DND-41 (cell line): Measurements from ENCODE around the gene NPTN.

Experiments
- ATAC-seq: fragments of 200-7000 bp; cut with Tn5 transposase; 3 replicates; pipeline ENCODE4 v1.9.1; 2021; ENCODE audit warnings: low read depth; ENCODE audit not compliant: insufficient read depth
- DNase-seq: peaks from one replicate; pipeline ENCODE4 v3.0.0-alpha.2; 2020
- H2AFZ ChIP-seq: 2 replicates; pipeline ENCODE4 v1.6.0; 2012; ENCODE audit warnings: low read depth, low read length
- H3K27ac ChIP-seq: 2 replicates; pipeline ENCODE4 v1.5.1; 2012; ENCODE audit warnings: low read length, inconsistent platforms
- H3K27me3 ChIP-seq: fragments of 200-600 bp; sonication (generic); 2 replicates; pipeline ENCODE4 v1.6.0; 2012; ENCODE audit warnings: low read length, mild to moderate bottlenecking, inconsistent platforms; ENCODE audit not compliant: insufficient read depth, poor library complexity
- H3K36me3 ChIP-seq: 2 replicates; pipeline ENCODE4 v1.5.1; 2012; ENCODE audit warnings: low read length, inconsistent platforms; ENCODE audit not compliant: insufficient read depth
- H3K4me1 ChIP-seq: 2 replicates; pipeline ENCODE4 v1.5.1; 2012; ENCODE audit warnings: mild to moderate bottlenecking, low read length; ENCODE audit not compliant: insufficient read depth
- H3K4me2 ChIP-seq: 2 replicates; pipeline ENCODE4 v1.6.0; 2012; ENCODE audit warnings: mild to moderate bottlenecking, moderate library complexity, low read length, inconsistent platforms; ENCODE audit not compliant: insufficient read depth
- H3K4me3 ChIP-seq, 2 experiments: fragments of 200-600 bp in 1 of 2; shearing (Covaris generic) in 1 of 2; 2 replicates each; pipeline ENCODE4 v1.5.1; 2012 to 2016; ENCODE audit warnings: inconsistent platforms in 2 of 2, low read length in 2 of 2, mild to moderate bottlenecking in 2 of 2, low read depth in 1 of 2, moderate library complexity in 1 of 2
- H3K79me2 ChIP-seq: 2 replicates; pipeline ENCODE4 v1.6.0; 2012; ENCODE audit warnings: low read length, inconsistent platforms; ENCODE audit not compliant: insufficient read depth
- H3K9ac ChIP-seq: 2 replicates; pipeline ENCODE4 v1.6.0; 2012; ENCODE audit warnings: low read depth, mild to moderate bottlenecking, inconsistent platforms, low read length, moderate library complexity
- H3K9me3 ChIP-seq: 2 replicates; pipeline ENCODE4 v1.5.1; 2012; ENCODE audit warnings: low read length, moderate library complexity, mild to moderate bottlenecking, inconsistent platforms; ENCODE audit not compliant: insufficient read depth, severe bottlenecking
- H4K20me1 ChIP-seq: 2 replicates; pipeline ENCODE4 v1.6.0; 2012; ENCODE audit warnings: low read length; ENCODE audit not compliant: insufficient read depth
- EZH2 ChIP-seq: IDR thresholded peaks from 3 replicates; pipeline ENCODE4 v1.6.1; 2012; ENCODE audit warnings: borderline replicate concordance, low read depth, mild to moderate bottlenecking, moderate library complexity, low read length, inconsistent platforms; ENCODE audit not compliant: severe bottlenecking
- TF ChIP-seq, protein P1 (sequence below): IDR thresholded peaks from 2 replicates; pipeline ENCODE4 v1.5.1; 2012; ENCODE audit warnings: borderline replicate concordance, low read length, moderate library complexity, mild to moderate bottlenecking; ENCODE audit not compliant: poor library complexity, severe bottlenecking; ENCODE audit errors: extremely low read depth

NPTN gene

DNA sequence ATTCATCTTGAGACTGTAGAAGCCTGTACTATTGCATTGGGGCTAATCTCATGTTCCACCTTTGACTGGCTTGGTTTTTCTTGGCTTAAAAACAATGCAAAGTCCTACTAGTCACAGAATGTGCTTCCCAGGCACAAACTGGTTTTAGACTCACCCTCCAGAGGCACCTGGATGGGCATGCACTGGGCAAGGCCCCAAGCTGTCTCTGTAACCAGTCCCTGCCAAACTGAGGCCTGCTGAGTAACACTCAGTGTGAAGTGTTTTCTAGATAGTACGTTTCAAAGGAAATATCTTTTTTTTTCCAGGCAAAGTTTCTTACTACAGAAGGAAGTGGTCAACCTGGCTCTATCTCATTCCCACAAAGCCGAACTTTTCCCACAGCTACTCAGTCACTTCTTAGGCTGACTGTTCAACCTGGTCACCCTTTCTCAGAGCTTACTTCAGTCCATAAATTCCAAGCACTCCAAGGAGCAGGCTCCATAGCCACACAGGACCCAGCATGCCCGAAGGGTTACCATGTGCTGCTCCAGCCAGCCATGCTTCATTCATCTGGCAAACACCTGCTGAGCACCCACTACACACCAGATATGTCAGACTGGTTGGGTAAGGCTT, 57.4 kb downstream of the NPTN start:
- no peak for TF ChIP-seq EZH2
- TF ChIP-seq, protein P1, sequence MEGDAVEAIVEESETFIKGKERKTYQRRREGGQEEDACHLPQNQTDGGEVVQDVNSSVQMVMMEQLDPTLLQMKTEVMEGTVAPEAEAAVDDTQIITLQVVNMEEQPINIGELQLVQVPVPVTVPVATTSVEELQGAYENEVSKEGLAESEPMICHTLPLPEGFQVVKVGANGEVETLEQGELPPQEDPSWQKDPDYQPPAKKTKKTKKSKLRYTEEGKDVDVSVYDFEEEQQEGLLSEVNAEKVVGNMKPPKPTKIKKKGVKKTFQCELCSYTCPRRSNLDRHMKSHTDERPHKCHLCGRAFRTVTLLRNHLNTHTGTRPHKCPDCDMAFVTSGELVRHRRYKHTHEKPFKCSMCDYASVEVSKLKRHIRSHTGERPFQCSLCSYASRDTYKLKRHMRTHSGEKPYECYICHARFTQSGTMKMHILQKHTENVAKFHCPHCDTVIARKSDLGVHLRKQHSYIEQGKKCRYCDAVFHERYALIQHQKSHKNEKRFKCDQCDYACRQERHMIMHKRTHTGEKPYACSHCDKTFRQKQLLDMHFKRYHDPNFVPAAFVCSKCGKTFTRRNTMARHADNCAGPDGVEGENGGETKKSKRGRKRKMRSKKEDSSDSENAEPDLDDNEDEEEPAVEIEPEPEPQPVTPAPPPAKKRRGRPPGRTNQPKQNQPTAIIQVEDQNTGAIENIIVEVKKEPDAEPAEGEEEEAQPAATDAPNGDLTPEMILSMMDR, result no peak
- Histone ChIP-seq H3K79me2 (no peaks in the 10 kb centered on the region), H4K20me1 (no peaks in the 10 kb centered on the region), H3K27me3 (no peaks in the 10 kb centered on the region), H3K27ac (no peak overlapping the region), H3K9ac (no peak overlapping the region), H3K4me2 (no peak overlapping the region), H2AFZ (no peak overlapping the region), H3K36me3 (peaks cover 42% of the 10 kb centered on the region), H3K4me3 (no peak overlapping the region), H3K4me1 (no peaks in the 10 kb centered on the region), H3K9me3 (no peaks in the 10 kb centered on the region)
- no peak for ATAC-seq
- DNase-seq, result no peak

DNA sequence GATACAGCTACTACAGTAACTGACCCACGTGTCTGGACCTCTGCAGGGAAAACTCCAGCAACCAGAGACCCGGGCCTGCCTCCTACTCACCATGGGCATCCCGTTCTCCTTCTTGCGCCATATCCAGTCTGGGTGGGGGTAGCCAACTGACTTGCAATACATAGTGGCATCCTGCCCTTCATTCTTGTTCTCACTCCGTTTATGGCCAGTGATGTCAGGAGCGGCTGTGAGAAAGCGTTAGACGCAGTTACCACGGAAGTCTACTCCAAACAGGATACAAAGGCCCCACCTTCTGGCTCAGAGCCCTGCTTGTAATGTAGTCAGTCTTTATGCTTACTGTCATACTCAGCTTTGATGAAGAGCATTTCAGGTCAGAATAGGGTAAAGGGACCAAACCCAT, 59.6 kb downstream of the NPTN start:
- Histone ChIP-seq H3K9ac (no peak overlapping the region), H3K9me3 (no peaks in the 10 kb centered on the region), H3K27ac (no peak overlapping the region), H3K36me3 (peaks cover 60% of the 10 kb centered on the region), H3K4me3 (no peak overlapping the region), H3K79me2 (no peaks in the 10 kb centered on the region), H3K4me1 (no peaks in the 10 kb centered on the region), H3K27me3 (no peaks in the 10 kb centered on the region), H3K4me2 (no peak overlapping the region), H2AFZ (no peak overlapping the region), H4K20me1 (no peaks in the 10 kb centered on the region)
- no peak for ATAC-seq
- TF ChIP-seq EZH2, result no peak
- TF ChIP-seq, protein P1, result no peak
- no peak for DNase-seq

DNA sequence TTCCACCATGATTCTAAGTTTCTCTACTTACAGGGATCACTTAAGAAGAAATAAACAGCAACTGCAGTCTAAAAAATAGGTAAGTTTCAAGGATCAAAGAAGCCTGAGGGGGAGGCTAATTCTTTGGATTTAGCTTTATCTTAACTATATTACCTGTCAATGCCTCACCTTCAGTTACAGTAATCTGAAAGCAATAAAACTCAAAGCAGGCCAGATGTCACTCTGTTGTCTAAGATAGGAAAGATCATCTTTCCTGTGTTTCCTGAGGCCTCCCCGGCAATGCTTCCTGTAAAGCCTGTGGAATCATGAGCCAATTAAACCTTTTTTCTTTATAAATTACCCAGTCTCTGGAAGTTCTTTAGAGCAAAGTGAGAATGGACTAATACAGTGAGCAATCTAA, 60.2 kb downstream of the NPTN start:
- Histone ChIP-seq H2AFZ (no peak overlapping the region), H3K9me3 (no peaks in the 10 kb centered on the region), H3K36me3 (peaks cover 65% of the 10 kb centered on the region), H3K27me3 (no peaks in the 10 kb centered on the region), H3K79me2 (no peaks in the 10 kb centered on the region), H3K4me1 (no peaks in the 10 kb centered on the region), H3K9ac (no peak overlapping the region), H4K20me1 (no peaks in the 10 kb centered on the region), H3K4me2 (no peak overlapping the region), H3K27ac (no peak overlapping the region), H3K4me3 (no peak overlapping the region)
- TF ChIP-seq EZH2, result no peak
- TF ChIP-seq, protein P1, result no peak
- DNase-seq (no peak), ATAC-seq (no peak)
